Upper lobe of right lung (tissue), 1 donor: ENCODE data around the gene UBL4A. TPM values are rescaled to one million over a fixed set of nuclear protein-coding genes. Genes with fewer than 3 reads are reported as not detected.

ENCODE experiments used
- ATAC-seq: fragments of 200-7000 bp; cut with Tn5 transposase; one replicate; pipeline ENCODE4 v1.9.1; 2020; ENCODE audit warnings: mild to moderate bottlenecking, moderate library complexity
- DNase-seq: peaks from one replicate; pipeline ENCODE4 v3.0.0-alpha.2; 2020
- H3K27ac ChIP-seq: fragments of 200-600 bp; one replicate; pipeline ENCODE4 v1.8.0; 2022
- H3K27me3 ChIP-seq: fragments of 200-600 bp; one replicate; pipeline ENCODE4 v1.8.0; 2022; ENCODE audit warnings: mild to moderate bottlenecking
- H3K36me3 ChIP-seq: fragments of 200-600 bp; one replicate; pipeline ENCODE4 v1.8.0; 2022
- H3K4me1 ChIP-seq: fragments of 200-600 bp; one replicate; pipeline ENCODE4 v1.8.0; 2022
- H3K4me3 ChIP-seq: fragments of 200-600 bp; one replicate; pipeline ENCODE4 v1.8.0; 2022; ENCODE audit warnings: mild to moderate bottlenecking
- H3K9me3 ChIP-seq: fragments of 200-600 bp; one replicate; pipeline ENCODE4 v1.8.0; 2022
- CTCF ChIP-seq: fragments of 200-600 bp; IDR thresholded peaks from one replicate; pipeline ENCODE4 v1.8.0; 2022; ENCODE audit warnings: antibody characterized with exemption
- intact Hi-C: fragments of 100-400 bp; cut with DNase I; formaldehyde crosslinking; loops from one replicate; pipeline ENCODE4 v1.11.0; 2022
- total RNA-seq: library from RNA; stranded (reverse); fragmentation: NEBNext Ultra II Directional; extraction: Animal tissue kit (Norgen Biotek cat#: 25700); gene quantifications from one replicate; pipeline ENCODE4 v1.2.1, GENCODE V29; 2021
- donor health status: DM: no; HTN: yes; CAD: no; lungs with severe emphysema.

The UBL4A gene
- total RNA-seq, 1 donor from 2014 or later = 33.8 TPM

DNA sequence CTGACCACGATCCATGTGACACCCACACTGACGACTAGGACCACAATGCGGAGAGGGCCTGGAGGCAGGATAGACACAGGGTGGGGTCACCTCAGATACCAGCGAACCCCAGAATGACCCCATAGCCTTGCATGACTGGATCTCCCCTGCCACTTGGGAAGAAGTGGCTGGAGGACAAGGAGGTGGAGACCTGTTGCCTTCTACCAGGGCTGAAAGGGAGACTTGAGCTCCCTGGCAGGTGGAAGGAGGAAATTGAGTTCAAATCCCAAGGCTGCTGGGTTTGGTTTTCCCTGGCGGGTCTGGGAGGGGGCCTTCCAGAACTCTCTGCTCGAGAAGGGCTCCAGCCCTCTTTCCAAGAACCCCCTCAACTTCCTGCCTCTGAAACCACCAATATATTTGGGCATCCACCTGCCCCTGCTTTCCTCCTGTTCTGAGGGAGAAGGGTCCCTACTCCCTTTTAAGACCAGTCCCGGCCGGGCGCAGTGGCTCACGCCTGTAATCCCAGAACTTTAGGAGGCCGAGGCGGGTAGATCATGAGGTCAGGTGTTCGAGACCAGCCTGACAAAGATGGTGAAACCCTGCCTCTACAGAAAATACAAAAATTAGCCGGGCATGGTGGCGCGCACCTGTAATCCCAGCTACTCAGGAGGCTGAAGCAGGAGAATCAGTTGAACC, 26.6 kb upstream of the UBL4A start:
- no peak for DNase-seq

GRCh38 chrX:154511761-154512160, 25.3 kb upstream of the UBL4A start:
- no peak for TF ChIP-seq CTCF
- Histone ChIP-seq H3K4me1 (no peaks in the 10 kb centered on the region), H3K4me3 (no peak overlapping the region), H3K36me3 (no peaks in the 10 kb centered on the region), H3K27ac (no peak overlapping the region), H3K27me3 (no peaks in the 10 kb centered on the region), H3K9me3 (no peaks in the 10 kb centered on the region)
- DNase-seq = no peak
- intact Hi-C loops = no loop called here
- no peak for ATAC-seq

More for the DNA sequence above, 26.6 kb upstream of the UBL4A start:
- TF ChIP-seq CTCF = no peak
- no peak for ATAC-seq
- Histone ChIP-seq H3K36me3 (no peaks in the 10 kb centered on the region), H3K9me3 (no peaks in the 10 kb centered on the region), H3K4me3 (no peak overlapping the region), H3K27me3 (no peaks in the 10 kb centered on the region), H3K4me1 (no peaks in the 10 kb centered on the region), H3K27ac (no peak overlapping the region)
- intact Hi-C loops = no loop called here

GRCh38 chrX:154509455-154509854, 23.0 kb upstream of the UBL4A start:
- no peak for TF ChIP-seq CTCF
- intact Hi-C loops = no loop called here
- no peaks in the 10 kb centered on the region for H3K9me3 ChIP-seq
- H3K27ac ChIP-seq = no peak overlapping the region
- no peaks in the 10 kb centered on the region for H3K4me1 ChIP-seq
- DNase-seq (no peak), ATAC-seq (no peak)
- no peaks in the 10 kb centered on the region for H3K36me3 ChIP-seq
- no peaks in the 10 kb centered on the region for H3K27me3 ChIP-seq
- H3K4me3 ChIP-seq = no peak overlapping the region

DNA sequence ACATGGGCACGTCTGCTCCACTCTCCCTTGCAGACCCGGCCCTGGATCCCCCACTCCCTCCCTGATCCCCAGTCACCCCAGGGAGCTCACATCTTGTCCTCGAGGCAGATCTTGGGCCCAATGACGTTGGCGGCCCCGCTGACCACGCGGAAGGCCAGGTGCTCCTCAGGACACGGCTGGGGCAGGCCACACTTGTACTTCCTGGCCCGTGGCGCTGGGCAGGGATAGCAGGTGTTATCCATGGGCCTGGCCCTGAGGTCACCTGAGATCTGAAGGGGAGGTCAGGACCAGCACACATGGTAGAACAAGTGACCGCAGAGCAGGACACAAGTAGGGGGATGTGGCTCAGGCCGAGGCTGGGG, 21.9 kb upstream of the UBL4A start:
- no peaks in the 10 kb centered on the region for H3K4me1 ChIP-seq
- intact Hi-C loops = no loop called here
- H3K36me3 ChIP-seq = no peaks in the 10 kb centered on the region
- TF ChIP-seq CTCF = no peak
- no peak overlapping the region for H3K27ac ChIP-seq
- H3K4me3 ChIP-seq = no peak overlapping the region
- DNase-seq (no peak), ATAC-seq (no peak)
- H3K27me3 ChIP-seq = no peaks in the 10 kb centered on the region
- no peaks in the 10 kb centered on the region for H3K9me3 ChIP-seq

DNA sequence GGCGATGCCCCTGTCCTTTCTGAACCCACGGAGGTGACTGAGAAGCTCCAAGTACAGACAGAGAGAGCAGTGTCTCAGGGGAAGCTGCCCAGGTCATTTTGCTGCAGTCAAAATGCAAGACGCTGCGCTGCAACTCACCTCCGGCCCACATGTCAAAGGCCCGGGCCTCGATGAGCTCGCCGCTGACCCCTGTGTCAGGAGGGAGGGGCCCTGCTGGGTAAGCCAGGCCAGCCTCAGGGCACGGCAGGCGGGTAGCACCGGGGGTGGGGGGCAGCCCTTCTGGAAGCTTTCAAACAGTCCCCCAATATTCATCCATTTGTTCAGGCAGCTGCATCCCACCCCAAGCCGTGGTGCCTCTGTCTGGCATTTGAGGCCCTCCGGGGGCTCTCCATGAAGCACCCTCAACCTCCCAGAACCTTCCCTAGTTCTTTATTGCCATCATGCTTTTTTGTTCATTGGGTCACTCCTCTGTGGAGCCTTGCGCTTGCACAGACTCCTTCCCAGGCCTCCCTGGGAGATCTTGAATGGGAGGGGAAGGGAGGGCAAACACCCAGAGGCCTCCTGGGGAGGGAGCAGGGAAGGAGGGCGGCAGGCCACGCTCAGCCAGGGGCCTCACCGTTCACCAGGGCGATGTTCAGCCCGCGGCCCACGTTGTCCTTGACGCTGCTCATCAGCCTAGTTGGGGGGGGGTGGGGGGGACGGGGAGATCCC, 21.4 kb upstream of the UBL4A start:
- no peaks in the 10 kb centered on the region for H3K9me3 ChIP-seq
- no peak overlapping the region for H3K4me3 ChIP-seq
- H3K36me3 ChIP-seq = no peaks in the 10 kb centered on the region
- ATAC-seq (no peak), DNase-seq (no peak)
- no peaks in the 10 kb centered on the region for H3K27me3 ChIP-seq
- H3K4me1 ChIP-seq = no peaks in the 10 kb centered on the region
- H3K27ac ChIP-seq = no peak overlapping the region
- intact Hi-C loops = no loop called here
- no peak for TF ChIP-seq CTCF
